Measurements from ENCODE around the gene TMEM52B. TPM values are rescaled to one million over a fixed set of nuclear protein-coding genes. Genes with fewer than 3 reads are reported as not detected.

Gene TMEM52B
- total and polyA plus RNA-seq, 9 of the 15 experiments (the other 6 are each of a cell fraction or from before 2014, with no cell fraction given) = not detected

DNA sequence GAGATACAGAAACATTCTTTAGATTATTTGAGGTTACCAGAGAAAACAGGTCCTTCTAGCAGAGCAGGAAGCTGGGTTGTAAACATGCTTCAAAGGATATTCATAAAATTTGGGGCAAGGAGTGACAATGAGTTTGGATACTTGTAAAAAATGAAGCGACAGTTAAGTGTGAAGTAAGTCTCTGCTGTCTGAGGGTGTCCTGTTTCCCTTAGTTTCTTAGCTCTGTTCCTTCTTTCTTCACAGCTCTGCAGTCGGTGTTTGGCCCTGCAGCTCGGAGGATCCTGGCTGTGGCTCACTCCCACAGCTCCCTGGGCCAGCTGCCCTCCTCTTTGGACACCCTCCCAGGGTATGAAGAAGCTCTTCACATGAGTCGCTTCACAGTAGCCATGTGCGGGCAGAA lies 10.8 kb downstream of the TMEM52B start:
- FAIRE-seq = no peak
- WGBS (ENCODE audit: insufficient coverage, low coverage, missing lambda C conversion rate) = 2% methylated on average over 5 of the region's 5 CpGs
- TF ChIP-seq, protein P1, sequence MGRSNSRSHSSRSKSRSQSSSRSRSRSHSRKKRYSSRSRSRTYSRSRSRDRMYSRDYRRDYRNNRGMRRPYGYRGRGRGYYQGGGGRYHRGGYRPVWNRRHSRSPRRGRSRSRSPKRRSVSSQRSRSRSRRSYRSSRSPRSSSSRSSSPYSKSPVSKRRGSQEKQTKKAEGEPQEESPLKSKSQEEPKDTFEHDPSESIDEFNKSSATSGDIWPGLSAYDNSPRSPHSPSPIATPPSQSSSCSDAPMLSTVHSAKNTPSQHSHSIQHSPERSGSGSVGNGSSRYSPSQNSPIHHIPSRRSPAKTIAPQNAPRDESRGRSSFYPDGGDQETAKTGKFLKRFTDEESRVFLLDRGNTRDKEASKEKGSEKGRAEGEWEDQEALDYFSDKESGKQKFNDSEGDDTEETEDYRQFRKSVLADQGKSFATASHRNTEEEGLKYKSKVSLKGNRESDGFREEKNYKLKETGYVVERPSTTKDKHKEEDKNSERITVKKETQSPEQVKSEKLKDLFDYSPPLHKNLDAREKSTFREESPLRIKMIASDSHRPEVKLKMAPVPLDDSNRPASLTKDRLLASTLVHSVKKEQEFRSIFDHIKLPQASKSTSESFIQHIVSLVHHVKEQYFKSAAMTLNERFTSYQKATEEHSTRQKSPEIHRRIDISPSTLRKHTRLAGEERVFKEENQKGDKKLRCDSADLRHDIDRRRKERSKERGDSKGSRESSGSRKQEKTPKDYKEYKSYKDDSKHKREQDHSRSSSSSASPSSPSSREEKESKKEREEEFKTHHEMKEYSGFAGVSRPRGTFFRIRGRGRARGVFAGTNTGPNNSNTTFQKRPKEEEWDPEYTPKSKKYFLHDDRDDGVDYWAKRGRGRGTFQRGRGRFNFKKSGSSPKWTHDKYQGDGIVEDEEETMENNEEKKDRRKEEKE (IDR thresholded peaks at IDR 0.05; ENCODE audit: borderline replicate concordance in 1 of 2, control insufficient read depth in 1 of 2, low read depth in 2 of 2, low read length in 1 of 2) = no peak
- TF ChIP-seq RAD51 (IDR thresholded peaks at IDR 0.05; ENCODE audit: borderline replicate concordance, low read depth) (no peak), RBM15 (IDR thresholded peaks at IDR 0.05; ENCODE audit: insufficient read depth, low read length) (no peak), ARHGAP35 (IDR thresholded peaks at IDR 0.05; ENCODE audit: partially characterized antibody) (no peak), ZNF445 (CRISPR knock-in tag; IDR thresholded peaks at IDR 0.05; ENCODE audit: low read depth) (no peak), HOXB6 (CRISPR knock-in tag; IDR thresholded peaks at IDR 0.05; ENCODE audit: borderline replicate concordance) (no peak), TAF15 (IDR thresholded peaks at IDR 0.05; ENCODE audit: low read depth, low read length) (no peak), TEAD4 (IDR thresholded peaks at IDR 0.05; ENCODE audit: low read length) (no peak), TEAD4 (CRISPR knock-in tag; IDR thresholded peaks at IDR 0.05; ENCODE audit: borderline replicate concordance) (no peak), CLOCK (CRISPR knock-in tag; IDR thresholded peaks at IDR 0.05; ENCODE audit: borderline replicate concordance) (no peak)

More for the DNA sequence above, 10.8 kb downstream of the TMEM52B start:
- peaks cover 0 to 19% of the 10 kb centered on the region in 2 experiments; a peak in 2 of 5 replicates for H3K27me3 ChIP-seq (ENCODE audit: control insufficient read depth in 2 of 2, insufficient read depth in 2 of 2, low read length in 2 of 2)
- H3K4me1 ChIP-seq (replicated peaks in 1 of 2; ENCODE audit: control insufficient read depth in 2 of 2, insufficient read depth in 2 of 2, low read length in 2 of 2) = no peaks in the 10 kb centered on the region; a peak in 1 of 5 replicates
- no peak overlapping the region for H3K4me2 ChIP-seq (ENCODE audit: insufficient read depth, low read length)
- H3K27ac ChIP-seq (ENCODE audit: extremely low read depth, low read depth, low read length) = no peak overlapping the region
- 0 out of 2 replicates have a peak, but pooled peaks cover 3% of the 10 kb centered on the region for H4K20me1 ChIP-seq (replicated peaks; ENCODE audit: control insufficient read depth, insufficient read depth, low read length)
- no peak overlapping the region for H2AFZ ChIP-seq (ENCODE audit: low read depth, low read length)
- BruUV-seq (replicated peaks) = no TSS peak
- no peaks in the 10 kb centered on the region for H3K9me3 ChIP-seq (replicated peaks; ENCODE audit: control insufficient read depth, insufficient read depth, low read depth, low read length)
- no peak overlapping the region for H3K9ac ChIP-seq (ENCODE audit: insufficient read depth in 1 of 2, low read depth in 2 of 2, low read length in 2 of 2)
- H3K36me3 ChIP-seq (ENCODE audit: control insufficient read depth, insufficient read depth, low read length) = no peaks in the 10 kb centered on the region
- ChIA-PET CTCF (ENCODE audit: low intra/inter-chr PET ratio) (interaction anchor here (0.6 to 0.7 kb wide), 2 partner anchors 35 to 37 kb away, joined by 3 to 4 read pairs; no protein-coding TSS in a partner anchor), POLR2A (interaction anchor here (0.6 kb wide), 1 partner anchor 372 kb away, joined by 3 read pairs; no protein-coding TSS in a partner anchor)
- ATAC-seq = no peak
- no peaks in the 10 kb centered on the region for H3K79me2 ChIP-seq (ENCODE audit: control insufficient read depth, insufficient read depth, low read length)
- in situ Hi-C loops (cut with MboI) (no loop called here), intact Hi-C loops (cut with micrococcal nuclease) (no loop called here)
- no peaks in the 10 kb centered on the region for H3K9me1 ChIP-seq (ENCODE audit: control insufficient read depth, insufficient read depth, low read length)
- no peak overlapping the region for H3K4me3 ChIP-seq
- DNase-seq (ENCODE audit: extremely low read depth in 1 of 4, low spot score in 3 of 4) = no peak

Measured in K562 (cell line).